C1 segment of cervical spinal cord (tissue), 14 donors: ENCODE results near the gene CCT7.
"Not testable (repeated sequence)": the region's sequence is repeated elsewhere in the genome, so short reads cannot be mapped to it uniquely, and the experiment has no call there.

Experiments
- DNase-seq, 14 donors: peaks; one replicate each; lab custom pipeline; 2025; lab: John Stamatoyannopoulos, UW

Gene CCT7

DNA sequence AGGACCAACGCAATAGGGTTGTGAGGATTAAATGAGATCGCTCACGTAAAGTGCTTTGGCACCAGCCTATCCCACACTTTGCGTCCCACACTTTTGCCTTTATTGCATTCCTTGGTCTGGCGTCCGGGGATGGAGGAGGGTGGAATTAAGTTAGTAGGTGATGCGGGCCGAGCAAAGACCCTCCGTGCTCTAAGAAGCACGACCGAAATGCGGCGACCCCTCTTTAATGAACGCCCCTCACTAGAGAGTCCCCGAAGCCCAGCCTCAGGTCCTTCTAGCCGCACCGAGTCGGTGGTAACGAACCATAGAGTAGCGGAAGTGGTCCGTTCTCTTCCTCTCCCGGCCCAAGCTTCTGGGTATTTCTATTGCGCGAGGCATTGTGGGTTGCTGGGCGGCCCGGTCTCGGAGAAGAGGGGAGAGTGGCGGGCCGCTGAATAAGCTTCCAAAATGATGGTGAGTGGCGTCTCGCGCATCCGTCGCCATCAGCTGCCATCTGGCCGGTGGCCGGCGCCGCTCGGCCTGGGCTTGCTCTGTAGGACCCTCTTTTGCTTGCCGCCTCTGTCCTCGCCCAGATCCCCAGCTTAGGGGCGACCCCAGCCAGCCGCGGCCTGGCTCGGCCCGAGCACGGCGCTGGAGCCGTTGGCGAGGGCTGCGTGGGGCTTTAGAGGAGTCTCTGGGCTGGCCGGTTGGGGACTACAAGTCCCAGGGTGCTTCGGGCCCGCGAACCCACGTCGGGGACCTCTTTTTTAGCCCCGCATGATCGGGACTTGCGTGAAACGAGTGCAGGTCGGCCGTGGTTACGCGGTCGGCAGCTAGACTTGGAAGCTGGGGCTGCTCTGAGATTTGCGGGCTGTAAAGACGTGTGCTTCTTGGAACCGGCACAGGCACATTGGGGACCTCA lies at the start of gene CCT7:
TSS of gene CCT7 (plus strand) at position 377 of the 901 bp plus-strand sequence. CDS start at position 448, 71 bp downstream.
- peak; percentile 54 to 99 (median 92) for DNase-seq

- DNase-seq = no peak
Measured at GRCh38 chr2:73185965-73186364, 48.1 kb upstream of the CCT7 start.

DNA sequence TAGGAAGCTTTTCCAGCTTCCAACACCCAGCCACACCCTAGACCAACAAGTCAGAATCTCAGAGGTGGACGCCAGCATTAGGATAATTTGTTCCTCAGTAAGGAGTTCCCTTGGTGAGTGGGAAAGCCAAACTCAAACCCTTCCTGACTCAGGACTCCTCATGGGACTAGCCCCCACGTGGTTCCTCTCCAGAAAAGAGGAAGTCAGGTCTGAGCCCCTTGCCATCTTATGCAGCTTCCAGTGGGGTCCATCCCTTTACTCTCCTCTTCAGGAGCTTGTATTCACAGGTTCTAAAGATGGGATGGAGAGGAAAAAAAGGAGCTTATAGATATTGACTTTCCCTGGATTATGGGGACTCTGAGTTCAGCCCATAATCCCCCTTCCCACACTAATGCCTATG lies 46.6 kb upstream of the CCT7 start:
- DNase-seq = no peak

DNA sequence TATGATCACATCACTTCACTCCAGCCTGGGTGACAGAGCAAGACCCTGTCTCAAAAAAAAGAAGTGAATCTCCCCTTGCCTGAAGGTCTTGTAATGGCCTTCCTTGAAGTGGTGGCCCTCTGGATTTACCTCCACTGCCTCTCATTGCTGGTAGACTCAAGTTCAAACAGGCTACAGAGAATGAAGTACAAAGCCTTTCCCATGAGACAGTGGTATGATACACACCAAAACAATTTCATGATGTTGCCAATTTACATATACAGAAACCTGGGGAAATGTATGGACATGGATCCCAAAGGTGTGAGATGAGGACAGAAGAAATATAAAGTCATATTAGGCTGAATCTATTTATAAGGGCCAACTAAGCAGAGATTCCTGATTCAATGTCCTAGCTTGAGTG lies 36.5 kb upstream of the CCT7 start:
- no peak for DNase-seq

- DNase-seq = not testable (repeated sequence)
Measured at GRCh38 chr2:73200281-73200680, 33.8 kb upstream of the CCT7 start.

- DNase-seq = peak in 1 of 14 donors; percentile 22
Measured at GRCh38 chr2:73202156-73203054, 31.7 kb upstream of the CCT7 start, which contains the start of gene NOTO. Gene NOTO, plus strand, starts transcription at chr2:73202574. Its CDS starts 93 bp downstream, at chr2:73202667.

GRCh38 chr2:73203055-73203681 lies 30.9 kb upstream of the CCT7 start:
- DNase-seq = no peak

DNA sequence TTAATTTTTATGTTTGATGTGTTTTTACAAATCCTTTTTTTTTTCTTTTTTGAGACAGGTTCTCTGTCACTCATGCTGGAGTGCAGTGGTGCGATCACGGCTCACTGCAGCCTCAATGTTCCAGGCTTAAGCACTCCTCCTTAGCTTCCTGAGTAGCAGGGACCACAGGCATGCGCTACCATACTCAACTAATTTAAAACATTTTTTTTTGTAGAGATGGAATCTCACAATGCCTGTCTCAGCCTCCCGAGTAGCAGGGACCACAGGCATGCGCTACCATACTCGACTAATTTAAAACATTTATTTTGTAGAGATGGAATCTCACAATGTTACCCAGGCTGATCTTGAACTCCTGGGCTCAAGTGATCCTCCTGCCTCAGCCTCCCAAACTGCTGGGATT lies 28.5 kb upstream of the CCT7 start:
- no peak for DNase-seq

DNA sequence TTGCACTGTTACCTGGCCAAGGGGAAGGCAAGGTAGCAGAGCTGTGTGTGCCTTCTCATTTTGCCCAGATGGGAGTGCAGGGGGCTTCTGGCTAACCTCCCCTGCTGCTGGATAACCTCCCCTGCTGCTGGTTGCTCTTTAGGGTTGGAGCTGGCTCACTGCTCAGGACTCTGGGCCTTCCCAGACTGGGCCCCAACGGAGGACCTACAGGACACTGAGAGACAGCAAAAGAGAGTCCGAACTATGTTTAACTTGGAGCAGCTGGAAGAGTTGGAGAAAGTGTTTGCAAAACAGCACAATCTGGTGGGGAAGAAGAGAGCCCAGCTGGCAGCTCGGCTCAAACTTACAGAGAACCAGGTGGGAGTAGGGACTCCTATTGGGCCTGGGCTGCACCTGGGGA lies 25.9 kb upstream of the CCT7 start:
- no peak for DNase-seq

DNA sequence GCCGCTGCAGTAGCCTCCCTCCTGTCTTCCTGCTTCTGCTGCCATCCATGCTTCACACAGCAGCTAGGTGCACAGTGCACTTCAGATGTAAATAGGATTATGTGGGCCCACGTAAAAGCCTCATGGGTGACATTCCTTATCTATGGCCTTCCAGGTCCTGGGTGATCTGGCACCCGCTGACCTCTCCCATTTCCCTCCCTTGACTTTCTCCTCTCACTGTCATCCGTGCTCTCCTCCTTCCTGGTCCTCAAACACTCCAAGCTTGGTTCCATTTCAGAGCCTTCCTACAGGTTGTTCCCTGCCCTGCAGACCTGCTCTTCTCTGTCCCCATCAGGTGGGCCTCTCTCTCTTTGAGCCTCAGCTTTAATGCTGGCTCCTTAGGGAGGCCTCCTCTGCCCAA lies 24.1 kb upstream of the CCT7 start:
- no peak for DNase-seq

DNA sequence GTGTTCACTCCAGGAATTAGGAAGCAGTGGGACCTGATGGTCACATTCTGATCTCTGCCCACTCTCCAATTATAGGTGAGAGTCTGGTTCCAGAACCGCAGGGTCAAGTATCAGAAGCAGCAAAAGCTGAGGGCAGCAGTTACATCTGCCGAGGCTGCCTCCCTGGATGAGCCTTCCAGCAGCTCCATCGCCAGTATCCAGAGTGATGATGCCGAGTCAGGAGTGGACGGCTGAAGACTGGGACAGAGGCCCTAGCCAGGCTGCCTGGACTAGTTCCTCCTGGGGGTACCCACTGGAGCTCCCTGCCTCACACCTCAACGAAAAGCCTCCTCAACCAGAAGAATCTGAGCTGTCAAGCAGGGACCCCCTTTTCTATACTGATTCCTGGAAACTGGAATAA lies 23.4 kb upstream of the CCT7 start:
- no peak for DNase-seq

DNA sequence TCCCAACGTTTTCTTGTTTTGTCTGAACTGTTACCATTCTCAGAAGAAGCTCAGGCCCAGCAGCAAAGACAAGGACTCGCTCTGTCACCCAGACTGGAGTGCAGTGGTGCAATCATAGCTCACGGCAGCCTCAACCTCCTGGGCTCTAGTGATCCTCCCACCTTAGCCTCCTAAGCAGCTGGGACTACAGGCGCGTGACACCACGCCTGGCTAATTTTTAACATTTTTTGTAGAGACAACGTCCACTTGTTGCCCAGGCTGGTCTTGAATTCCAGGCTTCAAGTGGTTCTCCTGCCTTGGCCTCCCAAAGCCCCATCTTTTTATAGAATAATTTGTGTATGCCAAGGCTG lies 22.0 kb upstream of the CCT7 start:
- DNase-seq = no peak

- peak in 11 of 14 donors; percentile 5 to 42 (median 25) for DNase-seq
Measured at GRCh38 chr2:73212448-73213176, 21.5 kb upstream of the CCT7 start.

- DNase-seq = peak in 13 of 14 donors; percentile 44 to 74 (median 67)
Measured at GRCh38 chr2:73214120-73215035, 19.7 kb upstream of the CCT7 start, which contains the start of gene SMYD5. Gene SMYD5, plus strand, starts transcription at chr2:73214245. Its CDS starts 22 bp downstream, at chr2:73214267.

- no peak for DNase-seq
Measured at GRCh38 chr2:73215254-73215653, 18.9 kb upstream of the CCT7 start.

GRCh38 chr2:73217160-73217559 lies 16.9 kb upstream of the CCT7 start:
- no peak for DNase-seq

DNA sequence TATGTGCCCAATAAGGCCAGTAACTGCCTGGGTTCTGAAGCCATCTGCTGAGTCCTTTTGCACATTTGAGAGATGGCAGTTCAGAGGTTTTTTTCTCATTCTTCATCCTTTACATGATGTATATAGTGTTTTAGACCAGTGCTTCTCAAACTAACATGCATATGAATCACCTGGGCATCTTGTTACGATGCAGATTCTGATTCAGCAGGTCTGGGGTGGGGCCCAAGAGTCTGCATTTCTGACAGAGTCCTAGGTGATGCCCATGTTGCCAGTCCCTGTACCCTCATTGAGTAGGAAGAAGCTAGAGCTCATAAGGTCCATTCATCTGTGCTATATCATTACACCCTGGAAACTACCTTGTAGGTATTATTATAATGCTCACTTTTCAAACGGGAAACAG lies 16.3 kb upstream of the CCT7 start:
- DNase-seq = no peak

- no peak for DNase-seq
Measured at GRCh38 chr2:73218298-73218697, 15.8 kb upstream of the CCT7 start.

DNA sequence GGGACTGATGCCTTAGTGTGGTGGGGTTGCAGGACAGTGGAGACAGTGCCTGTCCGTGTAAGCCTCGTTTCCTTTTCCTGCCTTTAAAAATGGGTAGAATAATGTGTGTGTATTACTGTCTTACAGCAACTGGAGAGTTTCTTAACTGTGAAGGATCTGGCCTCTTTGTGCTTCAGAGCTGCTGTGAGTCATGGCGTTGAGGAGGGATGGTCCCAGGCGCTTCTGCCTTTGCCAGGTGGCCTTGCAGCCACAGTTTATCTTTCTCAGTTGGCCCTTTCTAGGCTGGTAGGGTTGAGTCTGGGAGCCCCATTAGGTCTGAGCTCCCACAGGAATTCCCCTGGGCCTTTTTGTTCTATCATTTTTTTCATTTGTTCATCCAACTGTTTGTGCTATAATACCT lies 10.3 kb upstream of the CCT7 start:
- no peak for DNase-seq
